Fibroblast of the conjunctiva (primary cell): ENCODE measurements around the gene SLC25A41.
"Not testable (repeated sequence)": the region's sequence is repeated elsewhere in the genome, so short reads cannot be mapped to it uniquely, and the experiment has no call there.

Experiments
- DNase-seq: peaks from one replicate; pipeline ENCODE4 v3.0.0-alpha.2; 2010; ENCODE audit warnings: low read depth

The SLC25A41 gene

DNA sequence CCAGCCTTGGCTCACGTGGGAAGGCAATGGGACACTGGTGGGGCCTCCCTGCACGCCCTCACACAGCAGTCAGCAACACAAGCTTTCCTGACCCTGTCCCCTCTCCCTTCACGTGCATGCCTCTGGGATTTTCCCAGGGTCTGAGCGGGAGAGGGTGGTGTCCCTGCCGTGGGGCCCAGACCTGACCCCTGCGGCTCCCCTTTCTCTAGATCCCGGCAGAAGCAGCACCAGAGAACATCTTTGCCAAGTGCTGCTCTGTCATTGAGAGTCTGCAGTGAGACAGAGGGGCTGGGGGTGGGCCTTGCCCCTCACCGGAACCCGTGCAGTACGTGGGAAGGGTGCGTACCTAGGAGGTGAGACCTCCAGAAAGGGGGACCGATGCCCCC lies 21.5 kb downstream of the SLC25A41 start:
- DNase-seq = no peak

- DNase-seq = no peak
Observed at GRCh38 chr19:6409346-6409745, 24.2 kb downstream of the SLC25A41 start.

DNA sequence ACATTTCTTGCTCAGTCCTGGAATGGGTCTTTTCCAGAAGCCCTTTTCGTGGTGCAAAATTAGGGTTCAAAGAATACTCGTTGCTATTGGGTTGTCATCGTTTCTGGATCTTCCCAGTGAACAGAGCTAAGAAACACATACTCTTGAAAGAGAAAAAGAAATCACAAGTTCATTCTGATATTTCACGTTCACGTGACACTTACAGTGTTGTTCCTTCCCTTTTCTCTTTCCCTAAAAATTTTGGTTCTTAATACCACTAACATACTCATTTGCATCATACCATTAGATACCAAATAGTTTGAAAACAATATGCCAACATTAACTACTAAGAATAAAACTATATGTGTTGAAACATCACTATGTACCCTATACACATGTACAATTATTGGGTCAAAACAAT lies 27.2 kb downstream of the SLC25A41 start:
- DNase-seq = no peak

DNA sequence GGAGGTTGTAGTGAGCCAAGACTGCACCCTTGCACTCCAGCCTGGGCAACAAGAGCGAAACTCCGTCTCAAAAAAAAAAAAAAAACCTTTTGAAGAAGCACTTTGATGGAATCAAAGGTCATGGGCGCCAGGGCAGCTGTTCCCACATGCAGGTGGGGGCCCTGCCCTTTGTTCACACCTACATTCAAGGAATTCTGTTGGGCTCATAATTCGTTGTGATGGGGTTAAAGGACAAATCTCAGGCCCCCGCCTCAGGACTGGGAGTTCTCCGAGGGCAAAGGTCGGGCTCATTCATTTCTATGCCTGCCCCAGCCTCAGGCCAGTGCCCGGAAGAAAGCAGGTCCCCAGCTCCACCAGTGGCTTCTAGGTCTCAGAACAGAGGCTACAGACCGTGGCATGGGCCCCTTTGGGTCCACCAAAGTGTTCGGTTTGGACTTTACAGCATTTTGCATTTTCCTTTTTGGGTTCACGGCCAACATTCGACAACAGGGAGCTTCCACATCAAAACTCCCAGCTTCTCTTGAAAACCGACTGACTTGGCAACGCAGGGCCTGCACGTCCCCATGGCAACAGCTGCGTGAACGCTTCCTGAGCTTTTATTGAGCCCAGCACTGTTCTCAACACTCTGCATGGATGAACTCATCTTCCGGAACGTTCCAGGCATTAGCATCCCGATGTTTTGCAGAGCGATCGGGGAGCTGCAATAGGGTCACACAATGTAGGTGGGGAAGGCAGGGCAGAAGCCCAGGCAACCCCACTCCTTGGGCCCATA lies 30.5 kb downstream of the SLC25A41 start:
- DNase-seq = peak; percentile 27

DNA sequence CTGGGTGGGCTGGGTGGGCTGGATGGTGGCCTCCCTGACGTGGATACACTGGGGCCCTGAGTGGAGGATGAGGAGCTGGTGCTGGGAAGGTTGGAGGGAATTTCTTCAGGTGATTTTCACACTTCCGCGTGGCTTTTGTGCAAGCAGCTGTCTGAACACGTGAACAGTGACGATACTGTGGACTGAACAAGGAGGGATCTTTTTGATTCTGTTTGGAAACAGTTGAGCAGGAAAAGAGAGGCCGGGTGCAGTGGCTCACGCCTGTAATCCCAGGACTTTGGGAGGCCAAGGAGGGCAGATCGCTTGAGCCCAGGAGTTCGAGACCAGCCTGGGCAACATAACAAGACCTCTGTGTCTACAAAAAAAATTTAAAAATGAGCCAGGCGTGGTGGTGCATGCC lies 31.5 kb downstream of the SLC25A41 start:
- DNase-seq = no peak

DNA sequence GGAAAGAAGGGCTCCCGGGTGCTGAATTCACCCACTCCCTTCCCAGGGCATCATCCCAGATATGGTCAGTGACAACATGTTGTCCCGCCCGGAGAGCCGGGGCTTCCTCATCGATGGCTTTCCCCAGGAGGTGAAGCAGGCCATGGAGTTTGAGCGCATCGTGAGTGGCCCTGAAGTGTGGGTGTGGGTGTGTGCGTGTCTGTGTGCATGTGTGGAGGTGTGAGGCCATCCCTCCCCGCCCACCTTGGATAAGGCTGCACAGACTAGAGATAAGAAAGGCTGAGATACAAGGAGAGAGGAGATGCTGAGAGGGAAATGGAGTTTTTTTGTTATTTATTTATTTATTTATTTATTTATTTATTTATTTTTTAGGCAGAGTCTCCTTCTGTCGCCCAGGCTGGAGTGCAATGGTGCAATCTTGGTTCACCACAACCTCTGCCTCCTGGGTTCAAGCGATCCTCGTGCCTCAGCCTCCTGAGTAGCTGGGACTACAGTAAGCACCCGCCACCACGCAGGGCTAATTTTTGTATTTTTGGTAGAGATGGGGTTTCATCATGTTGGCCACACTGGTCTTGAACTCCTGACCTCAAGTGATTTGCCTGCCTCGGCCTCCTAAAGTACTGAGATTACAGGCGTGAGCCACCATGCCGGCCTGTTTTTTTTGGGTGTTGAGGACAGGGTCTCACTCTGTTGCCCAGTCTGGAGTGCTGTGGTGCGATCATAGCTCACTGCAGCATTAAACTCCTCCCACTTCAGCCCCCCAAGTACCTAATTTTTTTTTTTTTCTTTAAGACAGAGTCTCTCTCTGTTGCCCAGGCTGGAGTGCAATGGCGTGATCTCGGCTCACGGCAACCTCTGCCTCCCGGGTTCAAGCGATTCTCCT lies 33.3 kb downstream of the SLC25A41 start:
- DNase-seq = not testable (repeated sequence)

DNA sequence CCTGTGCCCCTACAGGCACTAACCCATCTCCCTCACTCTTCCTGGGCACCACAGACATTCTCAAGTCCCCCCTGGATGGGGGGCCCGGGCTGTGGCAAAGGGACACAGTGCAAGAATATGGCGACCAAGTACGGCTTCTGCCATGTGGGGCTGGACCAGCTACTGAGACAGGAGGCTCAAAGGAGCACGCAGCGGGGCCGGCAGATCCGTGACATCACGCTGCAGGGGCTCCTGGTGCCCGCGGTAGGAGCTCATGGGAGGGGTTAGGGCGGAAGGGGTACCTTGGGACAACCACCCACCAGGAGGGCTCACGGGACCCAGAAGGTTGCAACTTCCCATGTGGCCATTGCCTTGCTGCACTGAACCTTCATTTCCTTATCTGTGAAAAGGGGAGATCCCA lies 37.3 kb downstream of the SLC25A41 start:
- no peak for DNase-seq

DNA sequence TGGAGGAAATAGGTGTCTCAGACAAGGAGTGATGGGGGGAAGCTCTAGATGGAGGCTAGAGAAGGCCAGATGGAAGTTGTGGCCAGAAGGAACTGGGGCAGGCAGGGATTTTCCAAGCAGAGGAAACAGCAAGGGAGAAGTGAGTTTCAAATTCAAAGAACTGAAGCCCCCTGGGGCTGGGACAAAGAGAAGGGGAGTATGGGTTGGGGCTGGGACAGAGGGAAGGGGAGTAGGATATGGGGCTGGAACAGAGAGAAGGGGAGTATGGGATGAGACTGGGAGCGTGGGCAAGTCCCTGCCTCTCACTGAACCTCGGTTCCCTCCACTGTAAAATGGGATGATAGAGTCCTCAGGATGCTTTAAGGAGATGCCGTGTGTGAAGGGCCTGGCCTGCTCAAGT lies 38.7 kb downstream of the SLC25A41 start:
- DNase-seq = no peak

- DNase-seq = no peak
Observed at GRCh38 chr19:6393983-6394412, 39.6 kb downstream of the SLC25A41 start.

GRCh38 chr19:6393074-6393982 lies 40.2 kb downstream of the SLC25A41 start, which contains the start of gene GTF2F1:
GTF2F1 (minus strand) TSS chr19:6393164; CDS start chr19:6392995, 169 bp downstream.
- DNase-seq = peak; percentile 95

GRCh38 chr19:6392221-6393073 lies 41.1 kb downstream of the SLC25A41 start:
- no peak for DNase-seq

DNA sequence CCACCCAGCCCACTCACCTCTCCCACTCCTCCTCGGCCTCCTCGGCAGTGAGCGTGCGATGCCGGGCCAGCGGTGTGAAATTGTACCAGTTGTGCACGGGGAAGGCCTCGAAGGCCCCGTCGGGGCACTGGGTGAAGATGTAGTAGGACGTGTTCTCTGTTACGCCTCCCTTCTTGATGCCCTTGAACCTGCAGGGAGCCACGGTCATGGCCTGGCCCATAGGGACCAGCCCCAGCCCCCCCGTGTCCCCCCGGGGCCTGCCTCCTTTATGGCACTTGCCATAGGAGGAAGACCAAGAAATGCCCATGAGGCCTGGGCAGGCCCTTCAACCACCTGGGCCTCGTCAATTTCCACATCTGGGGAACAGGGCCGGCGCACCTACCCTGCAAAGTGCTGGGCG lies 46.2 kb downstream of the SLC25A41 start:
- no peak for DNase-seq

GRCh38 chr19:6384381-6384780 lies 49.2 kb downstream of the SLC25A41 start:
- no peak for DNase-seq

DNA sequence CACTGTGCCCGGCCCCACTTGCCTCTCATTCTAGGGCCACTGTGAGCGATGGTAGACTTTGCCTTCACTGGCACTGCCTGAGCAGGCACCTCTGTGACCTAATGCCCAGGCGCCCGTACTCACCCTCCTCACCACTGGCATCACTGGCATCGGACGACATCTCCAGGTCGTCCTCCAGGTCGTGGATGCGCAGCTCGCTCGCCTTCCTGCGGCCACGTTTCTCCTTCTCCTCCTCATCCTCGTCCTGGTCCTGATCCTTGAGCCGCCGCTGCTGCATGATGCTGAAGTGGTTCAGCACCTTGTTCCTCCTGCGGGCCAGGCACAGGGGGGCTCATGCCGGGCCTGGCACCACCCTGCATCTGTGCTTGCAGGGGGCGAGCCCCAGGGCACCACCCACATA lies 50.4 kb downstream of the SLC25A41 start:
- DNase-seq = no peak

DNA sequence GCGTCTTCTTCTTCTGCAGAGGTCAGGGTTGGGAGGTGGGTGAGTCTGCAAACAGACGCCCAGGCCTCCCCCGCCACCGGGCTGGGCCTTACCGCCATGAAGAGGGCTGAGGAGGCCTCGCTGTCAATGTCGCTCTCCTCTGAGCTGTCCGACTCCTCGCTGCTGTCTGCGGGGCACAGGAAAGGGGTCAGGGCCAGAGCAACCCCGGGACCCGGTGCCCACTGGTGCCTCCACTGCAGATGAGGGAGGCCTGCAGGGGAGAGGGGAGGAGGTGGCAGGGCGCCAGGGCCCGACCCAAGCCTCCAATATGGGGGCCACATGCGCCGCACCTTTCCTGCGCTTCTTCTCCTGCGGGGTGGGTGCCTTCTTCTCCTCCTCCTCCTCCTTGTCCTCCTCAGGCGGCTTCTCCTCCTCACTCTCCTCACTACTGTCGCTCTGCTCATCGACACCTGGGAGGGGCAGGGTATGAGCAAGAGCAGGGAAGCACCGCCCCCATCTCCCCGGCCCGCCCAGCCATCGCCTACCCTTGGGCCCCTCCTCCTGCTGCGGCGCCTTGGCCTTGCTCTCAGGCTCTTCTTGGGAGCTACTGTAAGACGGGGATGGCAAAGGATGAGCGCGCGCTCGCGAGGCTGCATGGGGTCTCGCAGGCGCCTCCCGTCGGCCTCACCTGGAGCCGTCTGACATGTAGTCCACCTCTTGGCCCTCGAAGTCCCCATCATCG lies 52.4 kb downstream of the SLC25A41 start:
- no peak for DNase-seq

GRCh38 chr19:6379744-6380143 lies 53.8 kb downstream of the SLC25A41 start:
- DNase-seq = no peak

DNA sequence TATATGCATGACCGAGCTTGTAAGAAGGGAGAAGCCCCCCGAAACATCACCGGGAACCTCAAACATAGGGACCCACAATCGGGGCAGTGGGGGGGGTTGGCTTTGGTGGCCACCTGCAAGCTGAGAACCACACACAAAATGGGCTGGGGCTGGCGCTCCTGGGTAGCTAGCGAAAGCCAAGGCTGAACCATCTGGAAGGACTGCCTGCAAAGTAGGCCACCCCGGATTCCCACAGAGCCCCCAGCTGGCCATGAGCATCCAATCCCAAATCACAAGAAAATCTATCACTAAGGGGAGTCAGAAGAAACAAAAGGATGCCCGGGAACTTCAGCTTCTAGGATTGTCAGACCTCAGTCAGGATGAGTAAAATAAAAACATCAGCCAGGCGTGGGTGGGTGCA lies 55.1 kb downstream of the SLC25A41 start:
- DNase-seq = no peak

DNA sequence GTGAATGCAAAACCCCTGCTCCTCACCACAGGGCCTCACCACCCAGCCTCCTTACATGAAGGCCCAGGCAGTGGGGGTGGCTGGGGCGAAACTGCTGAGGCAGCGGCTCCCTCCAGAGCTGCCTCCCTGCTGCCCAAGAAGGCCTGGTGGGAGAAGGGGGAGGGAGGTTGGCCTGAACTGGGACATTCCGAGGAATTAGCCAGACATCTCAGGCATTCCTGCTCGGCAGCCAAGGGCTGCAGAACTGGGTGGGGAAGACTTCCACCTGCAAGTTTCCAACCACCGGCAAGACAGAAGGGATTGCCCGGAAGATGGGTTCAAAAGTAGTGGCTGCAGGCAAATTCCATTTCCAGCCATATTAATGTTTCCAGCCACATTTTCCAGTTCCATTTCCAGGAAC lies 55.5 kb downstream of the SLC25A41 start:
- DNase-seq = peak; percentile 41

DNA sequence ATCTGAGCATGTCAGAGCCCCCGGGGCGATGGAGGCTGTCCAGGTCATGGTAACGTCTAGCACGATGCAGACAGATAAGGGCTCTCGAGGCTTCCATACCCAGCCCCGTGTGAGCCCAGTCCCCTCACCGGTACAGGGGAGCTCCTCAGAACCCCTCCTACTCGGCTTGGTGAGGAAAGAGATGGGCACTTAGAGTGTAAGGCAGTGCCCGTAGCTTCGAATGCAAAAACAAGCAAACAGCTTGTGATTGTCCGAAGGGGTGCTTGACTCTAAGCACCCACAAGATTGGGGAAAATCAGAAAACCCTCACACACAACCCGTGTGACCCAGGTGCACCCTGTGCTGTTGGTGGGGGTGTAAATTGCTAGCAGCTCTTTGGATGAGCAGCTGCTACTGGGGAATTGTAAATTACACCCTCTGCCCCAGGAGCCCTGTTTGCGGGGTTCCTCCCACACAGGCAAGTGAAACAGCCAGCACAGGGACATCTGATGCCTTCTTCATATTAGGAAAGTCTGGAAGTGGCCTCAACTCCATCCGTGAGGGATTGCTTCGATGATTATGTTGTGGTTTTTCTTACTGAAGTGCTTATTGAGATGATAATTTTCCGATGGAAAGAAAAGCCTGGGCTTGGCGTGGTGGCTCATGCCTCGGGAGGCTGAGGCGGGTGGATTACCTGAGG lies 56.9 kb downstream of the SLC25A41 start:
- no peak for DNase-seq
